ENCODE data around the gene SND1.

- no peak for TF ChIP-seq CTCF (IDR thresholded peaks at IDR 0.05)
- no peak for TF ChIP-seq POLR2A (IDR thresholded peaks at IDR 0.05)
These were observed 210.5 kb downstream of the SND1 start for GRCh38 chr7:127862525-127862924.

All from body of pancreas (tissue), 4 donors.